DND-41 (cell line): ENCODE results near the gene SORBS1.

Experiments
- EZH2 ChIP-seq: IDR thresholded peaks from 3 replicates; pipeline ENCODE4 v1.6.1; 2012; ENCODE audit warnings: borderline replicate concordance, low read depth, mild to moderate bottlenecking, moderate library complexity, low read length, inconsistent platforms; ENCODE audit not compliant: severe bottlenecking
- TF ChIP-seq, protein P1 (sequence below): IDR thresholded peaks from 2 replicates; pipeline ENCODE4 v1.5.1; 2012; ENCODE audit warnings: borderline replicate concordance, low read length, moderate library complexity, mild to moderate bottlenecking; ENCODE audit not compliant: poor library complexity, severe bottlenecking; ENCODE audit errors: extremely low read depth

GRCh38 chr10:95353123-95353522 is 208.0 kb downstream of the SORBS1 start:
- TF ChIP-seq, protein P1, sequence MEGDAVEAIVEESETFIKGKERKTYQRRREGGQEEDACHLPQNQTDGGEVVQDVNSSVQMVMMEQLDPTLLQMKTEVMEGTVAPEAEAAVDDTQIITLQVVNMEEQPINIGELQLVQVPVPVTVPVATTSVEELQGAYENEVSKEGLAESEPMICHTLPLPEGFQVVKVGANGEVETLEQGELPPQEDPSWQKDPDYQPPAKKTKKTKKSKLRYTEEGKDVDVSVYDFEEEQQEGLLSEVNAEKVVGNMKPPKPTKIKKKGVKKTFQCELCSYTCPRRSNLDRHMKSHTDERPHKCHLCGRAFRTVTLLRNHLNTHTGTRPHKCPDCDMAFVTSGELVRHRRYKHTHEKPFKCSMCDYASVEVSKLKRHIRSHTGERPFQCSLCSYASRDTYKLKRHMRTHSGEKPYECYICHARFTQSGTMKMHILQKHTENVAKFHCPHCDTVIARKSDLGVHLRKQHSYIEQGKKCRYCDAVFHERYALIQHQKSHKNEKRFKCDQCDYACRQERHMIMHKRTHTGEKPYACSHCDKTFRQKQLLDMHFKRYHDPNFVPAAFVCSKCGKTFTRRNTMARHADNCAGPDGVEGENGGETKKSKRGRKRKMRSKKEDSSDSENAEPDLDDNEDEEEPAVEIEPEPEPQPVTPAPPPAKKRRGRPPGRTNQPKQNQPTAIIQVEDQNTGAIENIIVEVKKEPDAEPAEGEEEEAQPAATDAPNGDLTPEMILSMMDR: no peak
- TF ChIP-seq EZH2: no peak
